K562 (cell line): ENCODE results near the gene PPARD.

Source experiments
- BHLHE40 ChIP-seq: IDR thresholded peaks from 2 replicates; pipeline ENCODE4 v1.6.1; 2011; ENCODE audit warnings: low read length, improper control_type of control experiment
- CCNT2 ChIP-seq: IDR thresholded peaks from 2 replicates; pipeline ENCODE4 v1.6.1; 2011; ENCODE audit warnings: borderline replicate concordance, low read depth, mild to moderate bottlenecking, moderate library complexity, mixed read lengths, low read length; ENCODE audit not compliant: insufficient read length; ENCODE audit errors: extremely low read depth
- CREB3 ChIP-seq: fragments of 450-650 bp; conservative IDR thresholded peaks from 2 replicates; pipeline ENCODE4 v1.6.1; 2016; ENCODE audit warnings: missing genetic modification characterization, low read depth, mild to moderate bottlenecking, missing compliant biosample characterization, moderate library complexity
- CREM ChIP-seq: IDR thresholded peaks from 2 replicates; pipeline ENCODE4 v1.6.1; 2014; ENCODE audit warnings: antibody characterized with exemption, low read depth
- GTF3C2 ChIP-seq: IDR thresholded peaks from 3 replicates; pipeline ENCODE4 v1.6.1; 2011; ENCODE audit warnings: borderline replicate concordance, mild to moderate bottlenecking, moderate library complexity; ENCODE audit not compliant: insufficient read length; ENCODE audit errors: extremely low read depth
- HDAC3 ChIP-seq: fragments of 450-650 bp; IDR thresholded peaks from 2 replicates; pipeline ENCODE4 v1.6.1; 2018; ENCODE audit warnings: borderline replicate concordance, mild to moderate bottlenecking, moderate library complexity; ENCODE audit not compliant: partially characterized antibody
- KDM1A ChIP-seq, 2 experiments: fragments of 450-650 bp; IDR thresholded peaks; 2 replicates each; pipeline ENCODE4 v1.6.1; 2016; ENCODE audit warnings: mild to moderate bottlenecking in 2 of 2
- MTA3 ChIP-seq: fragments of 450-650 bp; formaldehyde crosslinking; IDR thresholded peaks from 2 replicates; pipeline ENCODE4 v1.6.1; 2017; ENCODE audit warnings: mild to moderate bottlenecking, borderline replicate concordance
- SP1 ChIP-seq: sonication (generic); formaldehyde crosslinking; IDR thresholded peaks from 2 replicates; pipeline ENCODE4 v1.8.1; 2022; ENCODE audit warnings: mild to moderate bottlenecking, missing genetic modification reagents
- ZBTB2 ChIP-seq: fragments of 450-650 bp; IDR thresholded peaks from 2 replicates; pipeline ENCODE4 v1.6.1; 2016; ENCODE audit warnings: antibody characterized with exemption
- TF ChIP-seq, protein P1 (sequence below): sonication (generic); formaldehyde crosslinking; IDR thresholded peaks from 2 replicates; pipeline ENCODE4 v1.8.0; 2022; ENCODE audit warnings: mild to moderate bottlenecking, low read depth, missing genetic modification reagents
- TF ChIP-seq, protein P2 (sequence below), 2 experiments: fragments of 450-650 bp in 1 of 2; sonication (generic) in 1 of 2; formaldehyde crosslinking in 1 of 2; IDR thresholded peaks; 2 replicates each; pipeline versions ENCODE4 v1.7.1 to v1.9.0; 2016 to 2022; ENCODE audit warnings: inconsistent platforms in 1 of 2, mild to moderate bottlenecking in 1 of 2, missing genetic modification reagents in 1 of 2
- TF ChIP-seq, protein P3 (sequence below), 3 experiments: IDR thresholded peaks in 2 of 3; conservative IDR thresholded peaks in 1 of 3; 2 replicates each; pipeline ENCODE4 v1.5.1; 2011 to 2012; ENCODE audit warnings: low read length in 3 of 3, mild to moderate bottlenecking in 3 of 3, control low read depth in 2 of 3, improper control_type of control experiment in 1 of 3, inconsistent platforms in 1 of 3, low read depth in 1 of 3, mixed read lengths in 1 of 3, moderate library complexity in 1 of 3; ENCODE audit not compliant: insufficient read depth in 2 of 3

DNA sequence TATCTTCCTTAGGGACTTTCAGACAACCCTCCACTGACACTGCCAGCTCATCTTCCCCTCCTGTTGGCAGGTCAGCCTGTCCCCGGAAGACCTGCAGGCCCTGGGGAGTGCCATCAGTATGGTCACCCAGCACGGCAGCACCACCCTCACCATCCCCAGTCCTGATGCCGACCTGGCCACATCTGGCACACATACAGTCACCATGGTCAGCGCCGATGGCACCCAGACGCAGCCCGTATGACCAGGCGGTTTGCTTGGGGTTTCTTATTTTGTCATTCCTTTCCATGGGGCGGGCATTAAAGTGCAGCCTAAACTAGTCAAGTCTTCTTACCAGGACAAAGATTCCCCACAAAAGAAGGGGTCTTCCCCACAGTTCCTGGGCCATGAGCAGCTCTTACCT, 48.7 kb upstream of the PPARD start:
- TF ChIP-seq BHLHE40: no peak
- no peak for TF ChIP-seq HDAC3
- TF ChIP-seq, protein P1, sequence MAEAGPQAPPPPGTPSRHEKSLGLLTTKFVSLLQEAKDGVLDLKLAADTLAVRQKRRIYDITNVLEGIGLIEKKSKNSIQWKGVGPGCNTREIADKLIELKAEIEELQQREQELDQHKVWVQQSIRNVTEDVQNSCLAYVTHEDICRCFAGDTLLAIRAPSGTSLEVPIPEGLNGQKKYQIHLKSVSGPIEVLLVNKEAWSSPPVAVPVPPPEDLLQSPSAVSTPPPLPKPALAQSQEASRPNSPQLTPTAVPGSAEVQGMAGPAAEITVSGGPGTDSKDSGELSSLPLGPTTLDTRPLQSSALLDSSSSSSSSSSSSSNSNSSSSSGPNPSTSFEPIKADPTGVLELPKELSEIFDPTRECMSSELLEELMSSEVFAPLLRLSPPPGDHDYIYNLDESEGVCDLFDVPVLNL (CRISPR knock-in tag): no peak
- TF ChIP-seq, protein P2, sequence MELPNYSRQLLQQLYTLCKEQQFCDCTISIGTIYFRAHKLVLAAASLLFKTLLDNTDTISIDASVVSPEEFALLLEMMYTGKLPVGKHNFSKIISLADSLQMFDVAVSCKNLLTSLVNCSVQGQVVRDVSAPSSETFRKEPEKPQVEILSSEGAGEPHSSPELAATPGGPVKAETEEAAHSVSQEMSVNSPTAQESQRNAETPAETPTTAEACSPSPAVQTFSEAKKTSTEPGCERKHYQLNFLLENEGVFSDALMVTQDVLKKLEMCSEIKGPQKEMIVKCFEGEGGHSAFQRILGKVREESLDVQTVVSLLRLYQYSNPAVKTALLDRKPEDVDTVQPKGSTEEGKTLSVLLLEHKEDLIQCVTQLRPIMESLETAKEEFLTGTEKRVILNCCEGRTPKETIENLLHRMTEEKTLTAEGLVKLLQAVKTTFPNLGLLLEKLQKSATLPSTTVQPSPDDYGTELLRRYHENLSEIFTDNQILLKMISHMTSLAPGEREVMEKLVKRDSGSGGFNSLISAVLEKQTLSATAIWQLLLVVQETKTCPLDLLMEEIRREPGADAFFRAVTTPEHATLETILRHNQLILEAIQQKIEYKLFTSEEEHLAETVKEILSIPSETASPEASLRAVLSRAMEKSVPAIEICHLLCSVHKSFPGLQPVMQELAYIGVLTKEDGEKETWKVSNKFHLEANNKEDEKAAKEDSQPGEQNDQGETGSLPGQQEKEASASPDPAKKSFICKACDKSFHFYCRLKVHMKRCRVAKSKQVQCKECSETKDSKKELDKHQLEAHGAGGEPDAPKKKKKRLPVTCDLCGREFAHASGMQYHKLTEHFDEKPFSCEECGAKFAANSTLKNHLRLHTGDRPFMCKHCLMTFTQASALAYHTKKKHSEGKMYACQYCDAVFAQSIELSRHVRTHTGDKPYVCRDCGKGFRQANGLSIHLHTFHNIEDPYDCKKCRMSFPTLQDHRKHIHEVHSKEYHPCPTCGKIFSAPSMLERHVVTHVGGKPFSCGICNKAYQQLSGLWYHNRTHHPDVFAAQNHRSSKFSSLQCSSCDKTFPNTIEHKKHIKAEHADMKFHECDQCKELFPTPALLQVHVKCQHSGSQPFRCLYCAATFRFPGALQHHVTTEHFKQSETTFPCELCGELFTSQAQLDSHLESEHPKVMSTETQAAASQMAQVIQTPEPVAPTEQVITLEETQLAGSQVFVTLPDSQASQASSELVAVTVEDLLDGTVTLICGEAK (IDR thresholded peaks at IDR 0.05): no peak
- TF ChIP-seq, protein P2 (CRISPR knock-in tag; IDR thresholded peaks at IDR 0.05): no peak
- TF ChIP-seq CCNT2: no peak
- no peak for TF ChIP-seq SP1 (CRISPR knock-in tag)
- TF ChIP-seq, protein P3, sequence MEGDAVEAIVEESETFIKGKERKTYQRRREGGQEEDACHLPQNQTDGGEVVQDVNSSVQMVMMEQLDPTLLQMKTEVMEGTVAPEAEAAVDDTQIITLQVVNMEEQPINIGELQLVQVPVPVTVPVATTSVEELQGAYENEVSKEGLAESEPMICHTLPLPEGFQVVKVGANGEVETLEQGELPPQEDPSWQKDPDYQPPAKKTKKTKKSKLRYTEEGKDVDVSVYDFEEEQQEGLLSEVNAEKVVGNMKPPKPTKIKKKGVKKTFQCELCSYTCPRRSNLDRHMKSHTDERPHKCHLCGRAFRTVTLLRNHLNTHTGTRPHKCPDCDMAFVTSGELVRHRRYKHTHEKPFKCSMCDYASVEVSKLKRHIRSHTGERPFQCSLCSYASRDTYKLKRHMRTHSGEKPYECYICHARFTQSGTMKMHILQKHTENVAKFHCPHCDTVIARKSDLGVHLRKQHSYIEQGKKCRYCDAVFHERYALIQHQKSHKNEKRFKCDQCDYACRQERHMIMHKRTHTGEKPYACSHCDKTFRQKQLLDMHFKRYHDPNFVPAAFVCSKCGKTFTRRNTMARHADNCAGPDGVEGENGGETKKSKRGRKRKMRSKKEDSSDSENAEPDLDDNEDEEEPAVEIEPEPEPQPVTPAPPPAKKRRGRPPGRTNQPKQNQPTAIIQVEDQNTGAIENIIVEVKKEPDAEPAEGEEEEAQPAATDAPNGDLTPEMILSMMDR (IDR thresholded peaks at IDR 0.05 in 2 of 3, conservative IDR thresholded peaks at IDR 0.05 in 1 of 3; ENCODE audit: insufficient read depth in 2 of 3, low read depth in 1 of 3, low read length in 3 of 3): no peak
- no peak for TF ChIP-seq MTA3
- no peak for TF ChIP-seq ZBTB2
- no peak for TF ChIP-seq GTF3C2
- no peak for TF ChIP-seq CREM
- no peak for TF ChIP-seq KDM1A (IDR thresholded peaks at IDR 0.05)
- no peak for TF ChIP-seq CREB3 (tag)
